ENCODE results near the gene VWA1. TPM values are rescaled to one million over a fixed set of nuclear protein-coding genes. Genes with fewer than 3 reads are reported as not detected.
A peak's percentile ranks its signal among the peaks of the same experiment; 100 is the strongest.

The VWA1 gene
- total RNA-seq, 2 donors from 2014 or later, result 47.1 to 55.5 TPM

DNA sequence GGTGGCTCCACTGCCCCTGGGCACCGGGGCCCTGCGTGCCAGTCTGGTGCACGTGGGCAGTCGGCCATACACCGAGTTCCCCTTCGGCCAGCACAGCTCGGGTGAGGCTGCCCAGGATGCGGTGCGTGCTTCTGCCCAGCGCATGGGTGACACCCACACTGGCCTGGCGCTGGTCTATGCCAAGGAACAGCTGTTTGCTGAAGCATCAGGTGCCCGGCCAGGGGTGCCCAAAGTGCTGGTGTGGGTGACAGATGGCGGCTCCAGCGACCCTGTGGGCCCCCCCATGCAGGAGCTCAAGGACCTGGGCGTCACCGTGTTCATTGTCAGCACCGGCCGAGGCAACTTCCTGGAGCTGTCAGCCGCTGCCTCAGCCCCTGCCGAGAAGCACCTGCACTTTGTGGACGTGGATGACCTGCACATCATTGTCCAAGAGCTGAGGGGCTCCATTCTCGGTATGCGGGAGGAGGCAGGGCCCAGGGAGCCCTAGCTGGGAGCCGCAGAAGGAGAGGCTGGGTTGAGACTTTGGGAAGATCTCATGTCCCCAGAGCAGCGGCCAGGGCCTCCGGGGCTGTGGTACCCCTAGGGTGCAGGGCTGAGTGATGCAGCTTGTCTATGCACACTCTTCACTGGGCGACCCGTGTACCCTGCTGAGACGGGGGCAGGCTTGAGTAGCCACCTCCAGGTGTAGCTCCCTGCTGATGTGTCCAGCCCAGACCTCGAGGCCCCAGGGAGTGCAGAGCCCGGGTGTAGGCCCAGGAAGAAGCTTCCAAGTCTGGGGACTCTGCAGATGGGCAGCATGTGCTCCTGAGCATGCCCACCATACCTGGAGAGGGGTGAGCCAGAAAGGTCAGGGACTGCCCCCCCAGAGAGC, 1.8 kb downstream of the VWA1 start:
- intact Hi-C loops (cut with DNase I), result loop anchor here (5.0 kb wide), 1 partner anchor 35 kb away; no protein-coding TSS in a partner anchor
- Histone ChIP-seq H3K36me3 (replicated peaks in 1 of 2; ENCODE audit: insufficient read depth in 1 of 2, low read depth in 2 of 2) (no peaks in the 10 kb centered on the region), H3K27ac (peak overlapping the region; percentile 54 to 94 (median 79)), H3K9me3 (no peaks in the 10 kb centered on the region), H3K4me3 (no peak overlapping the region), H3K4me1 (peaks cover 84% of the 10 kb centered on the region), H3K27me3 (no peaks in the 10 kb centered on the region)
- TF ChIP-seq POLR2A (IDR thresholded peaks at IDR 0.05), result no peak
- TF ChIP-seq, protein P1, sequence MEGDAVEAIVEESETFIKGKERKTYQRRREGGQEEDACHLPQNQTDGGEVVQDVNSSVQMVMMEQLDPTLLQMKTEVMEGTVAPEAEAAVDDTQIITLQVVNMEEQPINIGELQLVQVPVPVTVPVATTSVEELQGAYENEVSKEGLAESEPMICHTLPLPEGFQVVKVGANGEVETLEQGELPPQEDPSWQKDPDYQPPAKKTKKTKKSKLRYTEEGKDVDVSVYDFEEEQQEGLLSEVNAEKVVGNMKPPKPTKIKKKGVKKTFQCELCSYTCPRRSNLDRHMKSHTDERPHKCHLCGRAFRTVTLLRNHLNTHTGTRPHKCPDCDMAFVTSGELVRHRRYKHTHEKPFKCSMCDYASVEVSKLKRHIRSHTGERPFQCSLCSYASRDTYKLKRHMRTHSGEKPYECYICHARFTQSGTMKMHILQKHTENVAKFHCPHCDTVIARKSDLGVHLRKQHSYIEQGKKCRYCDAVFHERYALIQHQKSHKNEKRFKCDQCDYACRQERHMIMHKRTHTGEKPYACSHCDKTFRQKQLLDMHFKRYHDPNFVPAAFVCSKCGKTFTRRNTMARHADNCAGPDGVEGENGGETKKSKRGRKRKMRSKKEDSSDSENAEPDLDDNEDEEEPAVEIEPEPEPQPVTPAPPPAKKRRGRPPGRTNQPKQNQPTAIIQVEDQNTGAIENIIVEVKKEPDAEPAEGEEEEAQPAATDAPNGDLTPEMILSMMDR (IDR thresholded peaks at IDR 0.05), result no peak
- WGBS, 2 donors, result 42 to 55% methylated on average over 8 to 31 of the region's 31 CpGs
- DNase-seq (peak in 2 of 4 donors; percentile 45 to 53), ATAC-seq (no peak)

DNA sequence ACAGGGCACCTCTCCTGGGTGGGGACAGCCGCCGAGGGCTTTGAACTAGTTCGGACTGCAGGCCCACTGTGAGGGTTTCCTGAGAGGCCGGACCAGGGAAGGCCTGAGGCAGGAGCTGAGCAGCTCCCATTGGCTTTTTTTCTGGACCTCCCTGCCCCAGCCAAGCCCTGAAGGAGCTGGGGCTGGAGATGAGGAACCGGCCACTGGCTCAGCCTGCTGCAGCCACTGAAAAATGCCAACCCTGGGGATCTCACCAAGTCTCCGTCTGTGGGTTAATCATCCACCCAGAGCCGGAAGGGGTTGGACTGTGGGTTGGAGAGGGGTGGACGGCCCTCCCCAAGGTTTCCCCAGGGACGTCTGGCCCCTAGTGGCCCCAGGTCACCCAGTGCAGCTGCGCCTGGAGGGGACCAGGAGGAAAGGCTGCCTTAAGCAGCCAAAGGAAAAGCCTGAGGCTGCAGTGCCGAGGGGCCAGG, 2.5 kb downstream of the VWA1 start:
- H3K4me1 ChIP-seq, result peaks cover 80% of the 10 kb centered on the region
- intact Hi-C loops (cut with DNase I), result loop anchor here (5.0 kb wide), 1 partner anchor 36 kb away; no protein-coding TSS in a partner anchor
- peak overlapping the region; percentile 54 to 94 (median 79) for H3K27ac ChIP-seq
- H3K4me3 ChIP-seq, result no peak overlapping the region
- peak; percentile 57 for ATAC-seq
- TF ChIP-seq POLR2A (IDR thresholded peaks at IDR 0.05), result peak; percentile 57 to 81 (median 78)
- TF ChIP-seq, protein P1 (IDR thresholded peaks at IDR 0.05), result peak in 5 of 7 experiments; percentile 21 to 67 (median 54)
- 20 to 31% methylated on average over 2 to 11 of the region's 11 CpGs for WGBS, 2 donors
- H3K36me3 ChIP-seq (replicated peaks in 1 of 2; ENCODE audit: insufficient read depth in 1 of 2, low read depth in 2 of 2), result no peaks in the 10 kb centered on the region
- H3K9me3 ChIP-seq, result no peaks in the 10 kb centered on the region
- no peaks in the 10 kb centered on the region for H3K27me3 ChIP-seq
- DNase-seq, result peak; percentile 83 to 91 (median 91)

DNA sequence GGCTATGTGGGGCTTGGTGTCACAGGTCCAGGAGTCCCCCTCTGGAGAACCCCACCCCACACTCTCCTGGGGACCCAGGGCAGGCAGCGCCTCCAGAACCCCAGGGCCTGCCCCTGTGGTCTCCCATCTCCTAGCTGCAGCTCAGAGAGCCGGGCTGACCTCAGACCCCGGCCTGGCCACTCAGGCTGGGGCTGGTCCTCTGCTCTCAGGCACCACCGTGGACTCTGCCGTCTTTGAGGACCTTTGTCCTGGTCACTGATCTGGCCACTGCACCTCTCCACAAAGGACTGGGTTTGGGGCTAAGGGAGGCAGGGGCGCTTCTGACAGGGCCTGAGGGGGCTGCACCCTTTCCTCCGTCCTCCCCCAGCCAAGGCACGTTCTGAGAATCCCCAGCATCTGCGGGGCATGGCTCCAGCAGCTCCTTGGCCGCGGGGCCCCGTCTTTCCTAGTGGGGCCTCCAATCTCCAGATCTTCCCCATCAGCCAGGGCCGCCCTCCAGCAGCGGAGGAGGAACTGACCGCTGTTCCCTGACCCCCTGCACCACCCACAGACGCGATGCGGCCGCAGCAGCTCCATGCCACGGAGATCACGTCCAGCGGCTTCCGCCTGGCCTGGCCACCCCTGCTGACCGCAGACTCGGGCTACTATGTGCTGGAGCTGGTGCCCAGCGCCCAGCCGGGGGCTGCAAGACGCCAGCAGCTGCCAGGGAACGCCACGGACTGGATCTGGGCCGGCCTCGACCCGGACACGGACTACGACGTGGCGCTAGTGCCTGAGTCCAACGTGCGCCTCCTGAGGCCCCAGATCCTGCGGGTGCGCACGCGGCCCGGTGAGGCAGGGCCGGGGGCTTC, 3.3 kb downstream of the VWA1 start:
- 84 to 90% methylated on average over 8 to 40 of the region's 45 CpGs for WGBS, 2 donors
- no peaks in the 10 kb centered on the region for H3K36me3 ChIP-seq (replicated peaks in 1 of 2; ENCODE audit: insufficient read depth in 1 of 2, low read depth in 2 of 2)
- peaks cover 72% of the 10 kb centered on the region for H3K4me1 ChIP-seq
- ATAC-seq (no peak), DNase-seq (no peak)
- H3K27ac ChIP-seq, result peak overlapping the region in 3 of 4 donors; percentile 54 to 94 (median 80)
- intact Hi-C loops (cut with DNase I), result loop anchor here (5.0 kb wide), 1 partner anchor 36 kb away; no protein-coding TSS in a partner anchor
- H3K9me3 ChIP-seq, result no peaks in the 10 kb centered on the region
- H3K27me3 ChIP-seq, result no peaks in the 10 kb centered on the region
- no peak for TF ChIP-seq POLR2A (IDR thresholded peaks at IDR 0.05)
- TF ChIP-seq, protein P1 (IDR thresholded peaks at IDR 0.05), result no peak
- no peak overlapping the region for H3K4me3 ChIP-seq

DNA sequence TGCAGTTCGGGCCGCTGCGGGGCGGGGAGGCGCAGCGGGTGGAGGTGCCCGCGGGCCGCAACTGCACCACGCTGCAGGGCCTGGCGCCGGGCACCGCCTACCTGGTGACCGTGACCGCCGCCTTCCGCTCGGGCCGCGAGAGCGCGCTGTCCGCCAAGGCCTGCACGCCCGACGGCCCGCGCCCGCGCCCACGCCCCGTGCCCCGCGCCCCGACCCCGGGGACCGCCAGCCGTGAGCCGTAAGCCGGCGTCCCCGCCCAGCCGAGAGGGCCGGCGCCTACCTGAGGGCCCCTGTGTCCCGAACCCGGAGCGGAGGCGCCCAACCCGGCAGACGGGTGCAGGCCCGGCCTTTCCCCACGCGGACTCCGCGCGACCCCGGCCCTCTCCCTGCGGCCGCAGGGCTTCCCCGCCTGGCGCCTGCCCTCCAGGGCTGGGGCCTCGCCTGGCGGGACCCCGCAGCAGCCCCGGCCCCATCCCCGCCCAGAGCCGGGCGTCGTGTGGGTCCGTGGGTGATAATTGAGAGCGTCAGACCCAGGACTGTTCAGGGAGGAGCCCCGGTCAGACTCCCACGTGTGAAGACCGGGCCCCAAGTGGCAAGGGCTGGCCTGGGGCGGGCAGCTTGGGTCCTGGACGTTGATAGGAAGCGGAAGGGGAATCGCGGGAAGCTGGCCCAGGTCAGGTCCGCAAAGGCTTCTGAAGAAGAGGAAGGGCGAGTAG, 4.2 kb downstream of the VWA1 start:
- Histone ChIP-seq H3K27ac (no peak overlapping the region), H3K27me3 (no peaks in the 10 kb centered on the region), H3K9me3 (no peaks in the 10 kb centered on the region), H3K36me3 (replicated peaks in 1 of 2; ENCODE audit: insufficient read depth in 1 of 2, low read depth in 2 of 2) (no peaks in the 10 kb centered on the region), H3K4me3 (no peak overlapping the region), H3K4me1 (peaks cover 62% of the 10 kb centered on the region)
- TF ChIP-seq, protein P1 (IDR thresholded peaks at IDR 0.05), result no peak
- no peak for TF ChIP-seq POLR2A (IDR thresholded peaks at IDR 0.05)
- intact Hi-C loops (cut with DNase I), result loop anchor here (5.0 kb wide), 1 partner anchor 37 kb away; no protein-coding TSS in a partner anchor
- WGBS, 2 donors, result 88 to 91% methylated on average over 26 to 48 of the region's 82 CpGs
- no peak for ATAC-seq
- DNase-seq, result no peak
